ENCODE results near the gene PNMA8B. TPM values are rescaled to one million over a fixed set of nuclear protein-coding genes. Genes with fewer than 3 reads are reported as not detected.

PNMA8B gene
- total RNA-seq, 1 donor from 2014 or later: 2.4 TPM

DNA sequence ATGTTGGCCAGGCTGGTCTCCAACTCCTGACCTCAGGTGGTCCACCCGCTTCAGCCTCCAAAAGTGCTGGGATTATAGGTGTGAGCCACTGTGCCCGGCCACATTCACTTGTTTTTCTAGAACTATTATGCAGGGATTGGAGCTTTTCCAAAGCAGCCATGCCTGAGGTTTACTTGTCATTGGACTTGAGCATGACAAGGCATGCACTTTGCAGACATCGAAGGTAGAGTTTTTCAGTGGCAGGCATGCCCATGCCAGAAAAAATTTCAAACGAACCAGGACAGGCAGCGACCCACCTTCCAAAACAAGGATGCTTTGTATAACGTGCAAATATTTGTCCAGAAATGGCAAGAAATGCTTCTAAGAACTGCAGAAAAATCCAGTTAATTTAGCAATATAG is 42.0 kb downstream of the PNMA8B start:
- Mint-ChIP-seq H3K4me3 (no peak overlapping the region), H3K27ac (no peak overlapping the region), H3K9me3 (peaks cover 7% of the 10 kb centered on the region), H3K36me3 (no peaks in the 10 kb centered on the region), H3K27me3 (no peaks in the 10 kb centered on the region), H3K4me1 (ENCODE audit: unreplicated experiment) (peaks cover 10% of the 10 kb centered on the region)
- no peak for DNase-seq (ENCODE audit: extremely low spot score, unreplicated experiment)
- TF ChIP-seq, protein P1, sequence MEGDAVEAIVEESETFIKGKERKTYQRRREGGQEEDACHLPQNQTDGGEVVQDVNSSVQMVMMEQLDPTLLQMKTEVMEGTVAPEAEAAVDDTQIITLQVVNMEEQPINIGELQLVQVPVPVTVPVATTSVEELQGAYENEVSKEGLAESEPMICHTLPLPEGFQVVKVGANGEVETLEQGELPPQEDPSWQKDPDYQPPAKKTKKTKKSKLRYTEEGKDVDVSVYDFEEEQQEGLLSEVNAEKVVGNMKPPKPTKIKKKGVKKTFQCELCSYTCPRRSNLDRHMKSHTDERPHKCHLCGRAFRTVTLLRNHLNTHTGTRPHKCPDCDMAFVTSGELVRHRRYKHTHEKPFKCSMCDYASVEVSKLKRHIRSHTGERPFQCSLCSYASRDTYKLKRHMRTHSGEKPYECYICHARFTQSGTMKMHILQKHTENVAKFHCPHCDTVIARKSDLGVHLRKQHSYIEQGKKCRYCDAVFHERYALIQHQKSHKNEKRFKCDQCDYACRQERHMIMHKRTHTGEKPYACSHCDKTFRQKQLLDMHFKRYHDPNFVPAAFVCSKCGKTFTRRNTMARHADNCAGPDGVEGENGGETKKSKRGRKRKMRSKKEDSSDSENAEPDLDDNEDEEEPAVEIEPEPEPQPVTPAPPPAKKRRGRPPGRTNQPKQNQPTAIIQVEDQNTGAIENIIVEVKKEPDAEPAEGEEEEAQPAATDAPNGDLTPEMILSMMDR (conservative IDR thresholded peaks at IDR 0.05): no peak

DNA sequence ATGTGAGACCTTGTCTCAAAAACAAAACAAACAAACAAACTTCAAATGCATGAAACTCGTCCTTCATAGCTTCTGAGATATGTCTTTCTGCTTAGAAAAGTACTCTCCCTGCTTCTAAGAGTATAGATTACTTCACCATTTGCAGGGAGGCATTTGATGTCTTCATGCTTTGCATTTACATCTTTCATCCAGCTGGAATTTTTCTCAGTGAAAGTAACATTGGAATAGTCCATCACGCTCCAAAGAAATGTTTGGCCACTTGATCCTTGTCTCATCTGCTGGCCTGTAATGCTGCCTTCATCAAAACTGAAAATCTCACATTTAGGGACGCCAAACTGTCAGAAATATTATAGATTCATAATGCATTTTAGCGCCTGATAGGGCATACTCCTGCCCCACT is 43.5 kb downstream of the PNMA8B start:
- H3K4me1 Mint-ChIP-seq (ENCODE audit: unreplicated experiment): peaks cover 10% of the 10 kb centered on the region
- no peak overlapping the region for H3K27ac Mint-ChIP-seq
- H3K4me3 Mint-ChIP-seq: no peak overlapping the region
- H3K36me3 Mint-ChIP-seq: no peaks in the 10 kb centered on the region
- no peak for DNase-seq (ENCODE audit: extremely low spot score, unreplicated experiment)
- H3K9me3 Mint-ChIP-seq: peaks cover 7% of the 10 kb centered on the region
- no peaks in the 10 kb centered on the region for H3K27me3 Mint-ChIP-seq
- TF ChIP-seq, protein P1 (conservative IDR thresholded peaks at IDR 0.05): no peak

GRCh38 chr19:46451352-46451751 is 44.3 kb downstream of the PNMA8B start:
- Mint-ChIP-seq H3K36me3 (no peaks in the 10 kb centered on the region), H3K4me3 (no peak overlapping the region), H3K27ac (no peak overlapping the region), H3K9me3 (peaks cover 7% of the 10 kb centered on the region), H3K4me1 (ENCODE audit: unreplicated experiment) (peaks cover 8% of the 10 kb centered on the region), H3K27me3 (no peaks in the 10 kb centered on the region)
- DNase-seq (ENCODE audit: extremely low spot score, unreplicated experiment): no peak
- TF ChIP-seq, protein P1 (conservative IDR thresholded peaks at IDR 0.05): no peak

DNA sequence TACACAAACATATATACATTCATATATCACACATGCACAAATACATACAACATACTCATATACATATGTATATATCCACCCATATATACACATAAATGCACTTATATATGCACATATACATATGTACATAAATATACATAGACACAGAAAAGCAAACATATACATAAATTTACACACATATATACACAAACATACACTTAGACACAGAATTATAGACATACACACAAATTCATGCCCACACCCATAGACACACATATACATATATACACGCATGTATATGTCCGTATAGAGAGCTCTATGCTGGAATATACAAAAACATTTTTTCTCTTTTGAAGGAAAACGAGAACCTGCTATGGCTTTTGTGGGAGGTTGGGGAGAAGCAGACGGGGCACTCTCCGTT is 44.9 kb downstream of the PNMA8B start:
- no peak for DNase-seq (ENCODE audit: extremely low spot score, unreplicated experiment)
- no peak overlapping the region for H3K4me3 Mint-ChIP-seq
- peaks cover 7% of the 10 kb centered on the region for H3K9me3 Mint-ChIP-seq
- peaks cover 4% of the 10 kb centered on the region for H3K4me1 Mint-ChIP-seq (ENCODE audit: unreplicated experiment)
- TF ChIP-seq, protein P1 (conservative IDR thresholded peaks at IDR 0.05): no peak
- H3K27ac Mint-ChIP-seq: no peak overlapping the region
- no peaks in the 10 kb centered on the region for H3K36me3 Mint-ChIP-seq
- H3K27me3 Mint-ChIP-seq: no peaks in the 10 kb centered on the region

DNA sequence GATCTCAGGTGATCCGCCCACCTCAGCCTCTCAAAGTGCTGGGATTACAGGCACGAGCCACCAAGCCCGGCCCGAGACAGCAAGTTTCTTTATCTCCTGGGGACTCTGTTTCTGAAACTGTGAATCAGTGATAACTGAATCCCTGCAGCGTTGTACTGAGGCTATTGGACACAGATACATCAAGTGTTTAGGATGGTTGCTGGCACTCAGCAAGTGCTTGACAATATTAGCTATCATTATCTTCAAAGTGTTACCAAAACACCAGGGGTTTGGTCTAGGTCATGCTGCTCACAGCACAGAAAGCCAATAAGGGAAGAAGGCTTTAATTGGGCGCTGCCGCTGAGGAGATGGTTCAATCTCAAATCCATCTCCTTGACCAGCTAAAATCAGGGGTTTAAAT is 46.4 kb downstream of the PNMA8B start:
- DNase-seq (ENCODE audit: extremely low spot score, unreplicated experiment): no peak
- Mint-ChIP-seq H3K27me3 (no peaks in the 10 kb centered on the region), H3K4me1 (ENCODE audit: unreplicated experiment) (peaks cover 4% of the 10 kb centered on the region), H3K27ac (no peak overlapping the region), H3K36me3 (no peaks in the 10 kb centered on the region), H3K9me3 (peaks cover 7% of the 10 kb centered on the region), H3K4me3 (no peak overlapping the region)
- TF ChIP-seq, protein P1 (conservative IDR thresholded peaks at IDR 0.05): no peak

GRCh38 chr19:46448601-46449000 is 47.1 kb downstream of the PNMA8B start:
- DNase-seq (ENCODE audit: extremely low spot score, unreplicated experiment): no peak
- no peaks in the 10 kb centered on the region for H3K36me3 Mint-ChIP-seq
- TF ChIP-seq, protein P1 (conservative IDR thresholded peaks at IDR 0.05): no peak
- H3K4me3 Mint-ChIP-seq: no peak overlapping the region
- H3K4me1 Mint-ChIP-seq (ENCODE audit: unreplicated experiment): peaks cover 4% of the 10 kb centered on the region
- H3K27ac Mint-ChIP-seq: no peak overlapping the region
- peaks cover 7% of the 10 kb centered on the region for H3K9me3 Mint-ChIP-seq
- no peaks in the 10 kb centered on the region for H3K27me3 Mint-ChIP-seq
